ENCODE results near the gene FSCN2. TPM values are rescaled to one million over a fixed set of nuclear protein-coding genes. Genes with fewer than 3 reads are reported as not detected.

FSCN2 gene
- polyA plus RNA-seq, 4 donors: 1.2 to 1.3 TPM; not detected in 2

- no peak for FAIRE-seq
- 73 to 77% (median 75%) methylated on average over 26 to 27 of the region's 27 CpGs for WGBS, 3 donors
- no peak for DNase-seq
- Histone ChIP-seq H3K27me3 (ENCODE audit: control insufficient read depth in 3 of 3, insufficient read depth in 3 of 3, low read length in 3 of 3) (peaks cover 0 to 2% (median 0%) of the 10 kb centered on the region in 3 donors), H3K27ac (ENCODE audit: low read depth in 1 of 3, low read length in 2 of 3) (no peak overlapping the region), H3K4me1 (ENCODE audit: control insufficient read depth in 3 of 3, insufficient read depth in 2 of 3, low read depth in 1 of 3, low read length in 2 of 3) (peaks cover 0 to 42% (median 0%) of the 10 kb centered on the region in 3 donors), H3K36me3 (ENCODE audit: control insufficient read depth in 3 of 3, insufficient read depth in 2 of 3, low read depth in 1 of 3, low read length in 3 of 3) (peaks cover 0 to 2% (median 0%) of the 10 kb centered on the region in 3 donors), H3K4me3 (ENCODE audit: low read depth in 1 of 3, low read length in 3 of 3) (no peak overlapping the region), H3K9me3 (ENCODE audit: control insufficient read depth in 2 of 2, insufficient read depth in 1 of 2, low read depth in 1 of 2, low read length in 1 of 2) (no peaks in the 10 kb centered on the region)
Measured at GRCh38 chr17:81489012-81489997, 38.9 kb upstream of the FSCN2 start.

GRCh38 chr17:81489998-81490992 lies 37.9 kb upstream of the FSCN2 start:
- FAIRE-seq: no peak
- peaks cover 0 to 2% (median 0%) of the 10 kb centered on the region in 3 donors for H3K27me3 ChIP-seq (ENCODE audit: control insufficient read depth in 3 of 3, insufficient read depth in 3 of 3, low read length in 3 of 3)

GRCh38 chr17:81491181-81491581 lies 37.0 kb upstream of the FSCN2 start:
- Histone ChIP-seq H3K9me3 (ENCODE audit: control insufficient read depth in 2 of 2, insufficient read depth in 1 of 2, low read depth in 1 of 2, low read length in 1 of 2) (no peaks in the 10 kb centered on the region), H3K27me3 (ENCODE audit: control insufficient read depth in 3 of 3, insufficient read depth in 3 of 3, low read length in 3 of 3) (peaks cover 0 to 2% (median 0%) of the 10 kb centered on the region in 3 donors), H3K4me1 (ENCODE audit: control insufficient read depth in 3 of 3, insufficient read depth in 2 of 3, low read depth in 1 of 3, low read length in 2 of 3) (peaks cover 0 to 36% (median 0%) of the 10 kb centered on the region in 3 donors), H3K27ac (ENCODE audit: low read depth in 1 of 3, low read length in 2 of 3) (peak overlapping the region in 1 of 3 donors; percentile 34), H3K36me3 (ENCODE audit: control insufficient read depth in 3 of 3, insufficient read depth in 2 of 3, low read depth in 1 of 3, low read length in 3 of 3) (peaks cover 0 to 2% (median 0%) of the 10 kb centered on the region in 3 donors), H3K4me3 (ENCODE audit: low read depth in 1 of 3, low read length in 3 of 3) (no peak overlapping the region)
- 9 to 36% (median 28%) methylated on average over 5 of the region's 5 CpGs for WGBS, 3 donors
- FAIRE-seq (no peak), DNase-seq (peak; percentile 52 to 82)

More at GRCh38 chr17:81489998-81490992, 37.9 kb upstream of the FSCN2 start:
- 55 to 61% (median 55%) methylated on average over 14 of the region's 14 CpGs for WGBS, 3 donors
- Histone ChIP-seq H3K4me1 (ENCODE audit: control insufficient read depth in 3 of 3, insufficient read depth in 2 of 3, low read depth in 1 of 3, low read length in 2 of 3) (peaks cover 0 to 36% (median 0%) of the 10 kb centered on the region in 3 donors), H3K36me3 (ENCODE audit: control insufficient read depth in 3 of 3, insufficient read depth in 2 of 3, low read depth in 1 of 3, low read length in 3 of 3) (peaks cover 0 to 2% (median 0%) of the 10 kb centered on the region in 3 donors), H3K4me3 (ENCODE audit: low read depth in 1 of 3, low read length in 3 of 3) (no peak overlapping the region), H3K27ac (ENCODE audit: low read depth in 1 of 3, low read length in 2 of 3) (peak overlapping the region in 1 of 3 donors; percentile 34), H3K9me3 (ENCODE audit: control insufficient read depth in 2 of 2, insufficient read depth in 1 of 2, low read depth in 1 of 2, low read length in 1 of 2) (no peaks in the 10 kb centered on the region)
- DNase-seq: no peak

DNA sequence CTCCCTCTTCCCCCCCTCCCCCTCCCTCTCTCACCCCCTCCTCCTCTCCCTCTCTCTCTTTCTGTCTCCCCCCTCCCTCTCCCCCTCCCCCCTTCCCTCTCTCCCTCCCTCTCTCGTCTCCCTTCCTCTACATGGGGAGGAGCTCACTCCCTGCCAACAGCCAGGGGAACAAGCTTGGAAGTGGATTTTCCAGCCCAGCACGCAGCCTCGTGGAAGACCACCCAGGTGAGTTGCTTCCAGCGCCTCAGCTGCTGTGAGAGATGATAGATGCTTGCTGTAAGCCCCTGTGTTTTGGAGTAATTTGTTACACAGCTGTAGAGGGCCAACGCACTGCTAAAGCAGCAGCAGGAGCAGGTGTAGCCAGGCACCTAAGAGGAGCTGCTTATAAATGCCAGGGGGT lies 36.4 kb upstream of the FSCN2 start:
- DNase-seq (no peak), FAIRE-seq (no peak)
- Histone ChIP-seq H3K9me3 (ENCODE audit: control insufficient read depth in 2 of 2, insufficient read depth in 1 of 2, low read depth in 1 of 2, low read length in 1 of 2) (no peaks in the 10 kb centered on the region), H3K4me1 (ENCODE audit: control insufficient read depth in 3 of 3, insufficient read depth in 2 of 3, low read depth in 1 of 3, low read length in 2 of 3) (peaks cover 0 to 36% (median 0%) of the 10 kb centered on the region in 3 donors), H3K27me3 (ENCODE audit: control insufficient read depth in 3 of 3, insufficient read depth in 3 of 3, low read length in 3 of 3) (peaks cover 0 to under 1% (median 0%) of the 10 kb centered on the region in 3 donors), H3K36me3 (ENCODE audit: control insufficient read depth in 3 of 3, insufficient read depth in 2 of 3, low read depth in 1 of 3, low read length in 3 of 3) (peaks cover 0 to 2% (median 0%) of the 10 kb centered on the region in 3 donors), H3K27ac (ENCODE audit: low read depth in 1 of 3, low read length in 2 of 3) (no peak overlapping the region), H3K4me3 (ENCODE audit: low read depth in 1 of 3, low read length in 3 of 3) (no peak overlapping the region)
- 14 to 26% (median 21%) methylated on average over 5 of the region's 5 CpGs for WGBS, 3 donors

DNA sequence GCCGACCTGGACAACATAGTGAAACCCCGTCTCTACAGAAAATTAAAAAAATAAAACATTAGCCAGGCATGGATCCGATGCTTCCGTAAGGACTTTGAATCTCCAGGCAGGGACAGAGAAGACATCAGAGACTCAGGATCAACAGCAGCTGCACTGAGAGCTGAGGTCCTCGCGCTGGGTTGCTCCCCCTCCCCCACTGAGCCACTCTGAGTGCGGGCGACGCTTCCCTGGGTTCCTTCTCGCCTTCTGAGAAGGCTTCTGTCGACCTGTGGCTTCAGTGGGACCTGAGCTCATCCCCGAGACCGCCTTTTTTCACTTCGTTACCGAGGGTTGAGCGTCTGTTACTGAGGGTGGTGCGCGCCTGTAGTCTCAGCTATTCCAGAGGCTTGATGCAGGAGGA lies 36.0 kb upstream of the FSCN2 start:
- 39 to 61% (median 47%) methylated on average over 18 of the region's 18 CpGs for WGBS, 3 donors
- peaks cover 0 to 2% (median 0%) of the 10 kb centered on the region in 3 donors for H3K36me3 ChIP-seq (ENCODE audit: control insufficient read depth in 3 of 3, insufficient read depth in 2 of 3, low read depth in 1 of 3, low read length in 3 of 3)

DNA sequence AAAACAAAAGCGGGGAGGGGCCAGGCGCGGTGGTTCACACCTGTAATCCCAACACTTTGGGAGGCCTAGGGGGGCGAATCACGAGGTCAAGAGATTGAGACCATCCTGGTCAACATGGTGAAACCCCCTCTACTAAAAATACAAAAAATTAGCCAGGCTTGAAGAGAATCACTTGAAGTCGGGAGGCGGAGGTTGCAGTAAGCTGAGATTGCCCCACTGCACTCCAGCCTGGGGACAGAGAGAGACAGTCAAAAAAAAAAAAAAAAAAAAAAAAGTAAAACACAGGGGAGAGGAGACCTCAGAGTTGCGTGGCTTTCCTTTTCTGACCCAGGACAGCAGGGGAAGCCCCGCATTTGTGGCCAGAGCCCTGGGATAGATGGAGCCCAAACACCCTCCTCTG lies 35.5 kb upstream of the FSCN2 start:
- Histone ChIP-seq H3K27me3 (ENCODE audit: control insufficient read depth in 3 of 3, insufficient read depth in 3 of 3, low read length in 3 of 3) (no peaks in the 10 kb centered on the region), H3K36me3 (ENCODE audit: control insufficient read depth in 3 of 3, insufficient read depth in 2 of 3, low read depth in 1 of 3, low read length in 3 of 3) (peaks cover 0 to 2% (median 0%) of the 10 kb centered on the region in 3 donors), H3K4me1 (ENCODE audit: control insufficient read depth in 3 of 3, insufficient read depth in 2 of 3, low read depth in 1 of 3, low read length in 2 of 3) (peaks cover 0 to 36% (median 0%) of the 10 kb centered on the region in 3 donors), H3K27ac (ENCODE audit: low read depth in 1 of 3, low read length in 2 of 3) (no peak overlapping the region), H3K4me3 (ENCODE audit: low read depth in 1 of 3, low read length in 3 of 3) (no peak overlapping the region), H3K9me3 (ENCODE audit: control insufficient read depth in 2 of 2, insufficient read depth in 1 of 2, low read depth in 1 of 2, low read length in 1 of 2) (no peaks in the 10 kb centered on the region)
- DNase-seq (no peak), FAIRE-seq (no peak)
- 87 to 89% (median 87%) methylated on average over 9 of the region's 9 CpGs for WGBS, 3 donors

More for the DNA sequence above, 36.0 kb upstream of the FSCN2 start:
- DNase-seq (no peak), FAIRE-seq (no peak)
- no peak overlapping the region for H3K4me3 ChIP-seq (ENCODE audit: low read depth in 1 of 3, low read length in 3 of 3)
- H3K9me3 ChIP-seq (ENCODE audit: control insufficient read depth in 2 of 2, insufficient read depth in 1 of 2, low read depth in 1 of 2, low read length in 1 of 2): no peaks in the 10 kb centered on the region
- peaks cover 0 to 36% (median 0%) of the 10 kb centered on the region in 3 donors for H3K4me1 ChIP-seq (ENCODE audit: control insufficient read depth in 3 of 3, insufficient read depth in 2 of 3, low read depth in 1 of 3, low read length in 2 of 3)
- no peak overlapping the region for H3K27ac ChIP-seq (ENCODE audit: low read depth in 1 of 3, low read length in 2 of 3)
- no peaks in the 10 kb centered on the region for H3K27me3 ChIP-seq (ENCODE audit: control insufficient read depth in 3 of 3, insufficient read depth in 3 of 3, low read length in 3 of 3)

DNA sequence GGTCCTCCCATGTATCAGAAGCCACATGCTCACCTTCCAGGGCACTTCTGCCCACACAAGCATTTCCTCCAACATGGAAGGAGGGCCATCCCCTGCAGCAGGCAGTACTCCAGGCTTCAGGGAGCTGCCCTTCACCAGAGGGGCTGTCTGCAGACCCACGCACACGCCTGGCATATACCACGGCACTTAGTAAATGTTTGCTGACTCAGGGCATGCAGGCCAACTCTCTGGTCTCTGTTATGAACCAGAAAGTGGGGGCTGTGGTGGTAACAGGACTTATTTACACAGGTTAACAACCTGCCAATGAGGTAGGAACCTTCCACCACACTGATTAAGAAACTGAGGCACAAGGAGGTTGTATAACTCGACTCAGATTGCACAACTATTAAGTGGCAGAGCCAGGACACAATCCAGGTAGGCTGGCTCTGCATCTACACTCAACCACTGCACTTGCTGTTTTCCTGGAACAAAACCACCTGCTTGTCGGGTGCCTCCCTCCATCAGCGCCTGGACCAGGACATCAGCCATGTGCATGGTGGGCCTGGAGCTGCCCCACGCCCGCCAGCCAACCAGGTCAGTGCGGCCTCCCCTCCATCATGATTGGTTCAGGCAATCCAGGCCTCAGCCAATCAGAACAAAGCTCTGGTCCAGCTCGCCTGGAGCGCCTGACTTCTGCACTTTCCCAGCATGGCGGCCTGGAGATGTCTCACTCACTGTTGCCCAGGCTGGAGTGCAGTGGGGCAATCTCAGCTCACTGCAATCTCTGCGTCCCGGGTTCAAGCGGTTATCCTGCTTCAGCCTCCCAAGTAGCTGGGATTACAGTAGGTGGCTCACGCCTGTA lies 34.8 kb upstream of the FSCN2 start:
- FAIRE-seq (no peak), DNase-seq (no peak)
- H3K9me3 ChIP-seq (ENCODE audit: control insufficient read depth in 2 of 2, insufficient read depth in 1 of 2, low read depth in 1 of 2, low read length in 1 of 2): no peaks in the 10 kb centered on the region
- H3K4me3 ChIP-seq (ENCODE audit: low read depth in 1 of 3, low read length in 3 of 3): no peak overlapping the region
- peaks cover 0 to 2% (median 0%) of the 10 kb centered on the region in 3 donors for H3K36me3 ChIP-seq (ENCODE audit: control insufficient read depth in 3 of 3, insufficient read depth in 2 of 3, low read depth in 1 of 3, low read length in 3 of 3)
- H3K27me3 ChIP-seq (ENCODE audit: control insufficient read depth in 3 of 3, insufficient read depth in 3 of 3, low read length in 3 of 3): no peaks in the 10 kb centered on the region
- no peak overlapping the region for H3K27ac ChIP-seq (ENCODE audit: low read depth in 1 of 3, low read length in 2 of 3)
- peaks cover 0 to 34% (median 0%) of the 10 kb centered on the region in 3 donors for H3K4me1 ChIP-seq (ENCODE audit: control insufficient read depth in 3 of 3, insufficient read depth in 2 of 3, low read depth in 1 of 3, low read length in 2 of 3)
- WGBS, 3 donors: 82 to 87% (median 84%) methylated on average over 16 of the region's 16 CpGs
